Right renal pelvis (tissue), 4 donors: ENCODE measurements around the gene SERPINA5. TPM values are rescaled to one million over a fixed set of nuclear protein-coding genes. Genes with fewer than 3 reads are reported as not detected.
"Not testable (repeated sequence)": the region's sequence is repeated elsewhere in the genome, so short reads cannot be mapped to it uniquely, and the experiment has no call there.

ENCODE experiments used
- DNase-seq, 4 donors: peaks; one replicate each; pipeline ENCODE4 v3.0.0-alpha.2; 2013; ENCODE audit warnings: low read depth in 4 of 4, low spot score in 3 of 4, missing footprints in 1 of 4
- polyA plus RNA-seq, 4 donors: library from polyadenylated mRNA; unstranded; fragments of 120-200 nt; gene quantifications; one replicate each; pipeline ENCODE4 v1.2.1, GENCODE V29; 2013; ENCODE audit not compliant: insufficient read length in 4 of 4

Gene SERPINA5
- polyA plus RNA-seq, 4 donors, result 9.6 to 15.3 (median 12.3) TPM

DNA sequence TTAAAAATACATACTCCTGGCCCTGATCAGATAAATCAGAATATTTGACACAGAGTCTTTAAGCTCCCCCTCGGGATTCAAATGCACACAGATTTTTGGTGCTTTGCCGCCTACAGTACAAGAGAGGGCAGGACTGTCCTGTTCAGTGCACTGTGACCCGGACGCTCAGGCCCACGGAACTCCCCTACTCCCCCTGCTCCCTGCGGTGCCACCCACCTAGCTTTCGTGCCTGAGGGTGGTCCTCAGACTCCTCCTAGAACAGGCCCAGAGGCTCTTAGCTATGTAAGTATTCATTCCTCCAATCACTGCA is 17.2 kb downstream of the SERPINA5 start:
- no peak for DNase-seq

DNA sequence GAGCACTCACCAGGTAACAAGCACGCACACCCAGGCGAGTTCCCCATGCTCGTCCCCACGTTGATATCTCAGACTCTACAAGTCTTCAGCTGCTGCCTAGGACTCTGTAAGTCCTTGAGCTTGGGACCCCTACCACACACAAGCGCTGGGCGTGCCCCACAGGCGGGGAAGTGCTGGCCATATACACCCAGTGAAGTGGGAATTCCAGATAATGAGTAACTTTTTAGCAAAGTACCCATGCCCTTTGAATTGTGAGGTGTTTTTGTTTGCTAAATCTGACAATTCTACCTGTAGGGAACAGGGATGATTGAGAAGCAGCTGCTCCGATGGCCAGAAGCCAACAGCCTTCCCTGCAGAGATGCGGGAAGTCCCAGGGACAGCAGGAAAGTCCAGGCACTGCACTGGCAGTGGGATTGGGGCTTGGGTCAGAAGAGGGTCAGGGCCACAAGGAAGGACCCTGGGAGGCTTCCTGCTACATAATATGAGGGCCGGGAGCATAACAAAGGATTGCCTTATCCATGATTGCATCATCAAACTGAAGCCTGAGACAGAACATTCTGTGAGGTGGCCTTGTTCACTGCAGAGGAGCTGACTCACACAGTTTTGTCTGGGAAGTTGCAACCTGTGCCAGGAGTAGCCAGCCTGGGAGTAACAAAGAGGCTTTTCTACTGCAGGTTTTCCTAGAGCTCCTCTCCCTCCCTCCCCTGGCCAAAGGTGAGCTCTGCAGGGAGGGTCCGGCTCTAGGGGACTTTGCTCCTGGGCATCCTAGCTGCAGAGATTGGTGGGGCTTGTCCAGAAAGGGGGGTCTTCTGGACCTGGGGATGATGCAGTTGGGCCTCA is 17.8 kb downstream of the SERPINA5 start:
- no peak for DNase-seq

DNA sequence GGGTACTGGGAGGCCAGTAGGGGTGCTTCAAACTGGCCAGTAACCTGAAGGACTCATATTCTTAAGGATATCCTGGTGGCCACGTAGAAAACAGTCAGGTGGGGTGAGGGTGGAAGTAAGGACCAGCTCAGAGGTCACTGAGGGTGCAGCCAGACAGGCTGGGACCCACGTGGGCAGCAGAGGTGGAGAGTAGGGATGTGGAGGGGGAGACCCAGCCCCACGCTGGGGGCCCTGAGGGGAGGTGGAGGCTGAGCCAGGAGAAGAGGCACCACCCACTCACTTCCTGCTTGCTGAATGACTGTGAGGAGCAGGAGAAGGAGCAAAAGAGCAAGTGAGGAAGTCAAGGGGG is 18.4 kb downstream of the SERPINA5 start:
- DNase-seq, result no peak

GRCh38 chr14:94600148-94600545 is 18.9 kb downstream of the SERPINA5 start:
- DNase-seq, result no peak

DNA sequence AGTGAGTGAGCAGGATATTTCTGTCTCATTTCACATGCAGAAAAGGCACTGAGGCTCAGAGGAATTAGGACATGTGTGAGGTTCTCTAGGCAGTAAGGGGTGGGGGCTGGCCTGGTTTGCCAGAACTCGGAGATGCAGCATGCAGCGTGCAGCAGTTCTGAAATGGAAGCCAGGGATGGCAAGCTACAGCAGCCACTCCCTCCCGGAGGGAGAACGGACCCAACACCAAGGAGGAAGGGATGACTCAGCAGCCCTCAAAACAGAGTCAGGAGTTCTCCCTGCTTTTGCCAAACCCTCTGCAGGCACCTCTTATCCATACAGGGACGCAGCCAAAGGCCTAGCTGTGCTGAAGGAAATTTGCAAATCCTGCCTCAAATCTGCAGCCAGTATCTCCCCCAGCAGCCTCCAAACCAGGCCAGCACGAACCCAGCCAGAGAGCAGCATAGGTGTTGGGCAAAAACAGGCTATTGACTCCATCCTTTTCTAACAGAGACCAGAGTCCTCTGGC is 20.7 kb downstream of the SERPINA5 start:
- no peak for DNase-seq

DNA sequence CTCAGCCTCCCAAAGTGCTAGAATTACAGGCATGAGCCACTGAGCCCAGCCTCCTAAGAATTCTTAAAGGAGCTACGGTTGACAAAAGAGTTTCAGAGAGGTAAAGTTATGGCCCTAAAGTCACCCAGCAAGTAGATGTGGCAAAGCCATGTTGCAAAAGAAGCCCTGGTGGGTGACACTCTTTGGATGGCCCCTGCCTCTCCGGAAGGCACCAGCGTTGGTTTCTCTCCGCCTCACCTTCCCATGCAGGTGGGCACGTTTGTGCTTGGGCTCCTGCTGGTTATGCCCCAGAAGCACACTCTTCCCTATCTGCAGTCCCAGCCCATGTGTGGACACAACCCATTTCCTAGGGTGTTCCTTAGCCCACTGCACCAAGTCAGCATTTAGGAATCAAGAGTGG is 21.5 kb downstream of the SERPINA5 start:
- DNase-seq, result no peak

DNA sequence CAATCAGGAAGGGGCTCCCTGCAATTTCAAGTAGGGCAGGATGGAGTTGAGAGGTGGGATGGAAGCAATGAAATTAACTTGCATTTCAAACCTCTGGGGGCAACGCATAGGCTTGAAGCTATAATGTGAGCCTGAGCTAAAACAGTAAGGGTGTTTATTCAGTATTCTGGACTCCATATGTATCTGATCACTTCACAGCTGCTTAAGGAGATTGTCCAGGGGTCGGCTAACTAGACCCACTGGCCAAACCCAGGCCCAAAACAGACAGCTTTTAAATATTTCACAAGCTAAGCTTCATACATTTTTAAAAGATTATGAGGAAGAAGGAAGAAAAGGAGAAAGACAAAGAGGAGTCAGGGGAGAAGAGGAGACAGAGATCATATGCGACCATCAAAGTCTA is 24.1 kb downstream of the SERPINA5 start:
- no peak for DNase-seq

DNA sequence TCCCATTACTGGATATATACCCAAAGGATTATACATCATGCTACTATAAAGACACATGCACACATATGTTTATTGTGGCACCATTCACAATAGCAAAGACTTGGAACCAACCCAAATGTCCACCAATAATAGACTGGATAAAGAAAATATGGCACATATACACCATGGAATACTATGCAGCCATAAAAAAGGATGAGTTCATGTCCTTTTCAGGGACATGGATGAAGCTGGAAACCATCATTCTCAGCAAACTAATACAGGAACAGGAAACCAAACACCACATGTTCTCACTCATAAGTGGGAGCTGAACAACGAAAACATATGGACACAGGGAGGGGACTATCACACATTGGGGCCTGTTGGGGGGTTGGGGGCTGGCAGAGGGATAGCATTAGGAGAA is 27.7 kb downstream of the SERPINA5 start:
- not testable (repeated sequence) for DNase-seq

DNA sequence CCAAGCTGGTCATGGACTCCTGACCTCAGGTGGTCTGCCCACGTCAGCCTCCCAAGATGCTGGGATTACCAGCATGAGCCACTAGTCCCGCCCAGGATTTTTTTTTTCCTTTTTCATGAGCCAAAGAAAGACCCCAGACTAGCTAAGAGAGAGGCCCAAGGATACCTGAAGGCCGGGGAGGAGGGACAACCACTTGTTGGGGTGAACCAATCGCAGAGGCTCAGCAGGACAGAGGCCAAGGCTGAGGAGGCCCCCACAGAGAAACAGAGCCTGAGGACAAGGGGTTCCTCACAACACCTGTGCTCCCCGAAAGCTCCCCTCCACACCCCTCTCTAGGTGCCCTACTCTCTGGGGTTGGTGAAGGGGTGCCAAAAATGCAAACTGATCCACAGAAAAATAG is 30.0 kb downstream of the SERPINA5 start:
- DNase-seq, result no peak

GRCh38 chr14:94612174-94612573 is 30.9 kb downstream of the SERPINA5 start, which contains the start of gene SERPINA3:
Gene SERPINA3 (plus strand): TSS chr14:94612391. CDS start chr14:94614442, 2,051 bp downstream.
- no peak for DNase-seq

GRCh38 chr14:94612580-94613554 is 31.6 kb downstream of the SERPINA5 start:
- DNase-seq, result no peak

GRCh38 chr14:94613720-94614644 is 32.8 kb downstream of the SERPINA5 start:
- no peak for DNase-seq

DNA sequence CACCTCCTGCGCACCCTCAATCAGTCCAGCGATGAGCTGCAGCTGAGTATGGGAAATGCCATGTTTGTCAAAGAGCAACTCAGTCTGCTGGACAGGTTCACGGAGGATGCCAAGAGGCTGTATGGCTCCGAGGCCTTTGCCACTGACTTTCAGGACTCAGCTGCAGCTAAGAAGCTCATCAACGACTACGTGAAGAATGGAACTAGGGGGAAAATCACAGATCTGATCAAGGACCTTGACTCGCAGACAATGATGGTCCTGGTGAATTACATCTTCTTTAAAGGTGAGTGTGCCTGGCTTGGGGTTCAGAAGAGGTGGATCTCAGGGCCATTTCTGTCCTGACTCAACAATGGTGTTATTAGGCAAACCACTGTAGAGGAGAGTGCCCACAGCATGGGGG is 33.6 kb downstream of the SERPINA5 start:
- no peak for DNase-seq

DNA sequence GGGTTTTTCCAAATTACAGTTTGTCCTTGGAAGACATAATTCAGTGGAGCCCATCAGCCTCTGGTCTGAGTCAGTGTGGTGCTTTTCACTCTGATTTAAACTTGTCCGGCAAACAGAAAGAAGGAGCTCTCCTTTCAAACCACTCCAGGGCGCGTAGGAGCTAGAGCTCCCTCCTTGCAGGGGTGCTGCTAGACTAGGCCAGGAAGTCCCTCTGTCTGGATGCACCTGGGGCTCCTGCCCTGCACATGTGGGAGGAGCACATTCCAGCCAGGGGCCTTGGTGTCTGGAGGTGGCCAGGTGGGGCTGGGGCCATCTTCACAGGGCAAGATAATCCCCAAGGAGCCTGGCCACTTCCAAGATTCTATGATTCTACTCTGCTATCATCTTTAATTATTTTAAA is 34.0 kb downstream of the SERPINA5 start:
- DNase-seq, result no peak

DNA sequence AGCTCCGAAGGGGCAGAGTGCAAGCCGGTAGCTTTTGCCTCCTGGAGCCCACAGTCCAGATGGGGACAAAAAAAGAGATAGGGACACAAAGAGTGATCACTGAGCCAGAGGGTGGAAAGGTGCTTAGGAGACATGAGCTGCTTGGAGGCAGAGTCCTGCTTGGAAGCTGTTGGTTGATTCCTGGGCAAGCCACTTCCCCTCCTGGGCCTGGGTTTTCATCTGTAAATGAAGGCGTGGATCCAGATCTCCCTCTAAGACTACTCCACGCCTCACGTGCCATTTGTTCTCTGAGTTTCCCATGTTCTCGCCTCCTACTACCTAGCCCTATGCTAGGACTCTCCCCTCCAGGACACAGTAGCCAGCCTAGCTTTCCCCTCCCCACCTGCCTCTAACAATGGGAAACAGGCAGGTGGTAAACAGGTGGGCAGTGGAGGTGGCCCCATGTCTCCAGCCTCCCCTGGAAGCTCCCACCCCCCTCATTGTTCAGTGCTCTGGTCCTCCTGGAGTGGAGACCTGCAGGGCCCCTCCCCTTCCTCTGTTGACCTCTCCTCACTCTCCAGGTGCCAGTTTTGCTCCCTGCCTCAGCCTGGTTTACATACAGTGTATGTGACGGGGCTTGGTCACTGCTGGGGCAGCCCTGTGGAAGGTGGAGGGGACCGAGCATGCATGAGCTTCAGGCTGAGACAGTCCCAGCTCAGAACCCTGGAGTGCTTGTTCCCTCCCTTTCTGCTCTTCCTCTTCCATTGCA is 34.8 kb downstream of the SERPINA5 start:
- no peak for DNase-seq

DNA sequence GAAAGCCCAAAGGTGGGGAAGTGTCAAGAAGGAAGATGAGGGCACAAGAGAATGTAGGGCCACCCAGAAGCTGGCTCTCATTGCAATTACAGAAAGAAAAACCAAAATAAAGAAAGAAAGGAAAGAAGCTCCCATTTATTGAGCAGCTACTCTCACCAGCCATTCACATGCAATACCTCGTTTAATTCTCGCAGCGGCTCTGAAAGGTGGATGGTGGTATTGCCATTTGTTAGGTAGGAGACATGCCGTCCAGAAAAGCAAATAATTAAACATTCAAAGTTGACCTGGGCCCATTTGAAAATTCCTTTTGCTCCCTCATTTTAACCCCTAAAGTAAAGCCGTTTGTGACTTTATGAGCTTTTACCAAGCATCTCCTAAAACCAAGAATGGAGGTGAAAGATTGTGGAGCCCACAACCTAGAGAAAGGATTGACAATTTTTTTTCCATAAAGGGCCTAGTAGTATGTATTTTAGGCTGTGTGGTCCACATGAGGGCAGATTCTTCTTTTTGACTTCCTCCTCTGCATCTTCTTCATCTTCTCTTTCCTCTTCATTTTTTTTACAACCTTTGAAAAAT is 36.2 kb downstream of the SERPINA5 start:
- DNase-seq, result no peak

- DNase-seq, result no peak
These were observed 37.0 kb downstream of the SERPINA5 start for GRCh38 chr14:94617988-94618822.

DNA sequence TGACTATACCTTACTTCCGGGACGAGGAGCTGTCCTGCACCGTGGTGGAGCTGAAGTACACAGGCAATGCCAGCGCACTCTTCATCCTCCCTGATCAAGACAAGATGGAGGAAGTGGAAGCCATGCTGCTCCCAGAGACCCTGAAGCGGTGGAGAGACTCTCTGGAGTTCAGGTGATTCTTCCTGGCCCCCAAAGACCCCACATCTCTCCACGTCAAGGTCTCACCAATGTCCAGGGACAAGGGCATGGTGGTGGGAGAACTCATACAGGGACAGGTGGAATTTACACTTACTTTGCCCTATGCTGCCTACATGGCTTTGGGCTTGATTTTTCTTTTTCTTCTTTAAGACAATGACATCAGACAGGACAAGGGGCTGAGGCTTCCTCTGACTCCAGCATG is 38.1 kb downstream of the SERPINA5 start:
- DNase-seq, result no peak
